Measurements from ENCODE around the gene DHRS1.

DNA sequence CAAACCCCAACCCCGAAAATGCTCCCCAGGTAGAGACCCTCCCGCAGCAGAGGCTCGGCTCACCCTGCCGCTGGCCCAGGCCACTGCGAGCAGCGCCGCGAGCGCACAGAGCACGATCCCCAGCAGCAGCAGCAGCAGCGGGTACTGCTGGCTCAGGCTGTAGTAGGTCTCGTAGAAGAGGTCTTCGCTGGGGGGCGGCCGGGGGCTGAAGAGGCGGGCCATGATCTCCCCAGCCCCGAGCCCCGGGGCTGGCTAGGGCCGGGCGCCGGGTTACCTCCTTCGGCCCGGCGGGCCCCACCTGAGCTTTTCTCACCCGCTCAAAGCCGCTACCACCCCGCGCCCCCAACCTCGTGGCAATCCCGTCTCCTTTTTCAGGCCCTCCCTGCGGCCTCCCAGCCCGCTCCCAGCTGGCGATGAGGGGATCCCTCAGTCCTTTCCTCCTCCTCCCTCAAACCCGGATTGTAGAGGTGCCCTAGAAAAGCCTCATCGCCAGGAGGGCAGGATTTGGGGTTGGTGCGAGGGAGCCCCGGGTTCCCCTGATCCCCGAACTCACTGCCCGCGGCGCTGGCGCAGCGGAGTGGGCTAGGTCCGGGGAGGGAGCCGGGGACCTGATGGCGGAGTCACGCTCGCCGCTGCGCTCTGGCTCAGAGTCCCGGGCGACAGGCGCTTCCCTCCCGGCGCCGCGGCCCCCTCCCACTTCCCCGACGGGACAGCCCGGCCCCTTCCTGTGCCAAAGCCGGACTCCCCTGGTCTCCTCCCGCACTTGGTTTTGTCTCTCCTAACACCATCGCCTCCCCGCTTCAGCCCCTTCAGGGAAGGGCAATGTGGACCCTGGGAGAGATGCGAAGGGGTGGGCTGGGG lies 35.1 kb upstream of the DHRS1 start, which contains the start of gene ADCY4:
- TF ChIP-seq, protein P1, sequence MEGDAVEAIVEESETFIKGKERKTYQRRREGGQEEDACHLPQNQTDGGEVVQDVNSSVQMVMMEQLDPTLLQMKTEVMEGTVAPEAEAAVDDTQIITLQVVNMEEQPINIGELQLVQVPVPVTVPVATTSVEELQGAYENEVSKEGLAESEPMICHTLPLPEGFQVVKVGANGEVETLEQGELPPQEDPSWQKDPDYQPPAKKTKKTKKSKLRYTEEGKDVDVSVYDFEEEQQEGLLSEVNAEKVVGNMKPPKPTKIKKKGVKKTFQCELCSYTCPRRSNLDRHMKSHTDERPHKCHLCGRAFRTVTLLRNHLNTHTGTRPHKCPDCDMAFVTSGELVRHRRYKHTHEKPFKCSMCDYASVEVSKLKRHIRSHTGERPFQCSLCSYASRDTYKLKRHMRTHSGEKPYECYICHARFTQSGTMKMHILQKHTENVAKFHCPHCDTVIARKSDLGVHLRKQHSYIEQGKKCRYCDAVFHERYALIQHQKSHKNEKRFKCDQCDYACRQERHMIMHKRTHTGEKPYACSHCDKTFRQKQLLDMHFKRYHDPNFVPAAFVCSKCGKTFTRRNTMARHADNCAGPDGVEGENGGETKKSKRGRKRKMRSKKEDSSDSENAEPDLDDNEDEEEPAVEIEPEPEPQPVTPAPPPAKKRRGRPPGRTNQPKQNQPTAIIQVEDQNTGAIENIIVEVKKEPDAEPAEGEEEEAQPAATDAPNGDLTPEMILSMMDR (conservative IDR thresholded peaks at IDR 0.05; ENCODE audit: low read depth in 2 of 2), result no peak
- TF ChIP-seq POLR2AphosphoS5 (IDR thresholded peaks at IDR 0.05; ENCODE audit: low read depth), result no peak
- TF ChIP-seq EZH2phosphoT487 (IDR thresholded peaks at IDR 0.05; ENCODE audit: unreplicated experiment), result no peak
- TF ChIP-seq, protein P2, sequence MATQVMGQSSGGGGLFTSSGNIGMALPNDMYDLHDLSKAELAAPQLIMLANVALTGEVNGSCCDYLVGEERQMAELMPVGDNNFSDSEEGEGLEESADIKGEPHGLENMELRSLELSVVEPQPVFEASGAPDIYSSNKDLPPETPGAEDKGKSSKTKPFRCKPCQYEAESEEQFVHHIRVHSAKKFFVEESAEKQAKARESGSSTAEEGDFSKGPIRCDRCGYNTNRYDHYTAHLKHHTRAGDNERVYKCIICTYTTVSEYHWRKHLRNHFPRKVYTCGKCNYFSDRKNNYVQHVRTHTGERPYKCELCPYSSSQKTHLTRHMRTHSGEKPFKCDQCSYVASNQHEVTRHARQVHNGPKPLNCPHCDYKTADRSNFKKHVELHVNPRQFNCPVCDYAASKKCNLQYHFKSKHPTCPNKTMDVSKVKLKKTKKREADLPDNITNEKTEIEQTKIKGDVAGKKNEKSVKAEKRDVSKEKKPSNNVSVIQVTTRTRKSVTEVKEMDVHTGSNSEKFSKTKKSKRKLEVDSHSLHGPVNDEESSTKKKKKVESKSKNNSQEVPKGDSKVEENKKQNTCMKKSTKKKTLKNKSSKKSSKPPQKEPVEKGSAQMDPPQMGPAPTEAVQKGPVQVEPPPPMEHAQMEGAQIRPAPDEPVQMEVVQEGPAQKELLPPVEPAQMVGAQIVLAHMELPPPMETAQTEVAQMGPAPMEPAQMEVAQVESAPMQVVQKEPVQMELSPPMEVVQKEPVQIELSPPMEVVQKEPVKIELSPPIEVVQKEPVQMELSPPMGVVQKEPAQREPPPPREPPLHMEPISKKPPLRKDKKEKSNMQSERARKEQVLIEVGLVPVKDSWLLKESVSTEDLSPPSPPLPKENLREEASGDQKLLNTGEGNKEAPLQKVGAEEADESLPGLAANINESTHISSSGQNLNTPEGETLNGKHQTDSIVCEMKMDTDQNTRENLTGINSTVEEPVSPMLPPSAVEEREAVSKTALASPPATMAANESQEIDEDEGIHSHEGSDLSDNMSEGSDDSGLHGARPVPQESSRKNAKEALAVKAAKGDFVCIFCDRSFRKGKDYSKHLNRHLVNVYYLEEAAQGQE (IDR thresholded peaks at IDR 0.05; ENCODE audit: unreplicated experiment), result no peak
- no peak for TF ChIP-seq JUNB (IDR thresholded peaks at IDR 0.05; ENCODE audit: unreplicated experiment)
- TF ChIP-seq, protein P3, sequence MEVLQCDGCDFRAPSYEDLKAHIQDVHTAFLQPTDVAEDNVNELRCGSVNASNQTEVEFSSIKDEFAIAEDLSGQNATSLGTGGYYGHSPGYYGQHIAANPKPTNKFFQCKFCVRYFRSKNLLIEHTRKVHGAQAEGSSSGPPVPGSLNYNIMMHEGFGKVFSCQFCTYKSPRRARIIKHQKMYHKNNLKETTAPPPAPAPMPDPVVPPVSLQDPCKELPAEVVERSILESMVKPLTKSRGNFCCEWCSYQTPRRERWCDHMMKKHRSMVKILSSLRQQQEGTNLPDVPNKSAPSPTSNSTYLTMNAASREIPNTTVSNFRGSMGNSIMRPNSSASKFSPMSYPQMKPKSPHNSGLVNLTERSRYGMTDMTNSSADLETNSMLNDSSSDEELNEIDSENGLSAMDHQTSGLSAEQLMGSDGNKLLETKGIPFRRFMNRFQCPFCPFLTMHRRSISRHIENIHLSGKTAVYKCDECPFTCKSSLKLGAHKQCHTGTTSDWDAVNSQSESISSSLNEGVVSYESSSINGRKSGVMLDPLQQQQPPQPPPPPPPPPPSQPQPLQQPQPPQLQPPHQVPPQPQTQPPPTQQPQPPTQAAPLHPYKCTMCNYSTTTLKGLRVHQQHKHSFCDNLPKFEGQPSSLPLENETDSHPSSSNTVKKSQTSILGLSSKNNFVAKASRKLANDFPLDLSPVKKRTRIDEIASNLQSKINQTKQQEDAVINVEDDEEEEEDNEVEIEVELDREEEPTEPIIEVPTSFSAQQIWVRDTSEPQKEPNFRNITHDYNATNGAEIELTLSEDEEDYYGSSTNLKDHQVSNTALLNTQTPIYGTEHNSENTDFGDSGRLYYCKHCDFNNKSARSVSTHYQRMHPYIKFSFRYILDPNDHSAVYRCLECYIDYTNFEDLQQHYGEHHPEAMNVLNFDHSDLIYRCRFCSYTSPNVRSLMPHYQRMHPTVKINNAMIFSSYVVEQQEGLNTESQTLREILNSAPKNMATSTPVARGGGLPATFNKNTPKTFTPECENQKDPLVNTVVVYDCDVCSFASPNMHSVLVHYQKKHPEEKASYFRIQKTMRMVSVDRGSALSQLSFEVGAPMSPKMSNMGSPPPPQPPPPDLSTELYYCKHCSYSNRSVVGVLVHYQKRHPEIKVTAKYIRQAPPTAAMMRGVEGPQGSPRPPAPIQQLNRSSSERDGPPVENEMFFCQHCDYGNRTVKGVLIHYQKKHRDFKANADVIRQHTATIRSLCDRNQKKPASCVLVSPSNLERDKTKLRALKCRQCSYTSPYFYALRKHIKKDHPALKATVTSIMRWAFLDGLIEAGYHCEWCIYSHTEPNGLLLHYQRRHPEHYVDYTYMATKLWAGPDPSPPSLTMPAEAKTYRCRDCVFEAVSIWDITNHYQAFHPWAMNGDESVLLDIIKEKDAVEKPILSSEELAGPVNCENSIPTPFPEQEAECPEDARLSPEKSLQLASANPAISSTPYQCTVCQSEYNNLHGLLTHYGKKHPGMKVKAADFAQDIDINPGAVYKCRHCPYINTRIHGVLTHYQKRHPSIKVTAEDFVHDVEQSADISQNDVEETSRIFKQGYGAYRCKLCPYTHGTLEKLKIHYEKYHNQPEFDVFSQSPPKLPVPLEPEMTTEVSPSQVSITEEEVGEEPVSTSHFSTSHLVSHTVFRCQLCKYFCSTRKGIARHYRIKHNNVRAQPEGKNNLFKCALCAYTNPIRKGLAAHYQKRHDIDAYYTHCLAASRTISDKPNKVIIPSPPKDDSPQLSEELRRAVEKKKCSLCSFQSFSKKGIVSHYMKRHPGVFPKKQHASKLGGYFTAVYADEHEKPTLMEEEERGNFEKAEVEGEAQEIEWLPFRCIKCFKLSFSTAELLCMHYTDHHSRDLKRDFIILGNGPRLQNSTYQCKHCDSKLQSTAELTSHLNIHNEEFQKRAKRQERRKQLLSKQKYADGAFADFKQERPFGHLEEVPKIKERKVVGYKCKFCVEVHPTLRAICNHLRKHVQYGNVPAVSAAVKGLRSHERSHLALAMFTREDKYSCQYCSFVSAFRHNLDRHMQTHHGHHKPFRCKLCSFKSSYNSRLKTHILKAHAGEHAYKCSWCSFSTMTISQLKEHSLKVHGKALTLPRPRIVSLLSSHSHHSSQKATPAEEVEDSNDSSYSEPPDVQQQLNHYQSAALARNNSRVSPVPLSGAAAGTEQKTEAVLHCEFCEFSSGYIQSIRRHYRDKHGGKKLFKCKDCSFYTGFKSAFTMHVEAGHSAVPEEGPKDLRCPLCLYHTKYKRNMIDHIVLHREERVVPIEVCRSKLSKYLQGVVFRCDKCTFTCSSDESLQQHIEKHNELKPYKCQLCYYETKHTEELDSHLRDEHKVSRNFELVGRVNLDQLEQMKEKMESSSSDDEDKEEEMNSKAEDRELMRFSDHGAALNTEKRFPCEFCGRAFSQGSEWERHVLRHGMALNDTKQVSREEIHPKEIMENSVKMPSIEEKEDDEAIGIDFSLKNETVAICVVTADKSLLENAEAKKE (CRISPR knock-in tag; IDR thresholded peaks at IDR 0.05), result no peak
- TF ChIP-seq EZH2 (IDR thresholded peaks at IDR 0.05; ENCODE audit: low read depth, unreplicated experiment), result peak; percentile 48
- TF ChIP-seq CREB1 (CRISPR knock-in tag; IDR thresholded peaks at IDR 0.05; ENCODE audit: low read depth), result no peak
- no peak for TF ChIP-seq STAT1 (IDR thresholded peaks at IDR 0.05; ENCODE audit: unreplicated experiment)
- no peak for TF ChIP-seq NANOG (IDR thresholded peaks at IDR 0.05; ENCODE audit: borderline replicate concordance)
- TF ChIP-seq, protein P4, sequence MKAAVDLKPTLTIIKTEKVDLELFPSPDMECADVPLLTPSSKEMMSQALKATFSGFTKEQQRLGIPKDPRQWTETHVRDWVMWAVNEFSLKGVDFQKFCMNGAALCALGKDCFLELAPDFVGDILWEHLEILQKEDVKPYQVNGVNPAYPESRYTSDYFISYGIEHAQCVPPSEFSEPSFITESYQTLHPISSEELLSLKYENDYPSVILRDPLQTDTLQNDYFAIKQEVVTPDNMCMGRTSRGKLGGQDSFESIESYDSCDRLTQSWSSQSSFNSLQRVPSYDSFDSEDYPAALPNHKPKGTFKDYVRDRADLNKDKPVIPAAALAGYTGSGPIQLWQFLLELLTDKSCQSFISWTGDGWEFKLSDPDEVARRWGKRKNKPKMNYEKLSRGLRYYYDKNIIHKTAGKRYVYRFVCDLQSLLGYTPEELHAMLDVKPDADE (IDR thresholded peaks at IDR 0.05), result no peak
- TF ChIP-seq ZNF331 (CRISPR knock-in tag; IDR thresholded peaks at IDR 0.05; ENCODE audit: low read depth), result no peak

Measured in GM23338 (cell line).